H1 (cell line): Measurements from ENCODE around the gene ANKRD6.

Source experiments
- ATF3 ChIP-seq: IDR thresholded peaks from 2 replicates; pipeline ENCODE4 v1.6.1; 2011; ENCODE audit warnings: low read depth, mild to moderate bottlenecking, low read length; ENCODE audit not compliant: insufficient read depth
- CTCF ChIP-seq, 3 experiments: IDR thresholded peaks; 1 replicate in 2 of 3; 2 replicates in 1 of 3; pipeline versions ENCODE4 v1.5.1 to v1.6.1; 2011; ENCODE audit warnings: low read length in 3 of 3, mild to moderate bottlenecking in 3 of 3, inconsistent platforms in 2 of 3, low read depth in 1 of 3, moderate library complexity in 1 of 3; ENCODE audit not compliant: insufficient read depth in 1 of 3; ENCODE audit errors: control extremely low read depth in 1 of 3
- E2F6 ChIP-seq: IDR thresholded peaks from 2 replicates; pipeline ENCODE4 v1.6.1; 2012; ENCODE audit warnings: inconsistent platforms
- EP300 ChIP-seq, 2 experiments: IDR thresholded peaks; 1 replicate in 1 of 2; 2 replicates in 1 of 2; pipeline ENCODE4 v1.6.1; 2011 to 2012; ENCODE audit warnings: low read depth in 2 of 2, low read length in 2 of 2, mild to moderate bottlenecking in 2 of 2, borderline replicate concordance in 1 of 2, inconsistent platforms in 1 of 2, moderate library complexity in 1 of 2
- HDAC2 ChIP-seq, 2 experiments: fragments of 300-600 bp in 1 of 2; sonication (generic) in 1 of 2; IDR thresholded peaks; 2 replicates each; pipeline ENCODE4 v1.6.1; 2011 to 2012; ENCODE audit warnings: low read depth in 2 of 2, low read length in 2 of 2, mild to moderate bottlenecking in 2 of 2, moderate library complexity in 2 of 2, borderline replicate concordance in 1 of 2, inconsistent platforms in 1 of 2
- HDAC6 ChIP-seq: IDR thresholded peaks from one replicate; pipeline ENCODE4 v1.7.1; 2012; ENCODE audit warnings: low read depth, mild to moderate bottlenecking, inconsistent platforms, low read length, moderate library complexity
- KDM5A ChIP-seq: fragments of 200-600 bp; IDR thresholded peaks from 2 replicates; pipeline ENCODE4 v1.7.1; 2012; ENCODE audit warnings: mild to moderate bottlenecking, low read length, inconsistent platforms, mixed read lengths
- POLR2A ChIP-seq, 2 experiments: IDR thresholded peaks; 1 replicate in 1 of 2; 2 replicates in 1 of 2; pipeline ENCODE4 v1.6.1; 2011; ENCODE audit warnings: low read depth in 2 of 2, low read length in 2 of 2, mild to moderate bottlenecking in 2 of 2; ENCODE audit errors: control extremely low read depth in 1 of 2
- POLR2AphosphoS5 ChIP-seq: IDR thresholded peaks from 2 replicates; pipeline ENCODE4 v1.6.1; 2011; ENCODE audit warnings: low read depth, low read length
- RNF2 ChIP-seq: fragments of 200-900, 300-1000 bp; sonication (generic); IDR thresholded peaks from 2 replicates; pipeline ENCODE4 v1.7.1; 2016; ENCODE audit warnings: borderline replicate concordance, low read depth, mild to moderate bottlenecking, antibody characterized with exemption, low read length; ENCODE audit not compliant: poor library complexity, severe bottlenecking; ENCODE audit errors: missing control alignments
- SAP30 ChIP-seq: fragments of 300-600 bp; sonication (generic); IDR thresholded peaks from 2 replicates; pipeline ENCODE4 v1.7.1; 2012; ENCODE audit warnings: low read length, moderate library complexity, mild to moderate bottlenecking, inconsistent platforms; ENCODE audit not compliant: insufficient read depth, insufficient replicate concordance
- SRF ChIP-seq: IDR thresholded peaks from 2 replicates; pipeline ENCODE4 v1.6.1; 2011; ENCODE audit warnings: mild to moderate bottlenecking, low read depth, low read length, moderate library complexity
- YY1 ChIP-seq: IDR thresholded peaks from 2 replicates; pipeline ENCODE4 v1.6.1; 2011; ENCODE audit warnings: low read depth, mild to moderate bottlenecking, low read length
- ZNF274 ChIP-seq: IDR thresholded peaks from 2 replicates; pipeline ENCODE4 v1.7.0; 2012; ENCODE audit warnings: low read length, borderline replicate concordance; ENCODE audit errors: extremely low read depth

- TF ChIP-seq YY1 (no peak), CTCF (IDR thresholded peaks at IDR 0.05; ENCODE audit: control extremely low read depth in 1 of 3, insufficient read depth in 1 of 3, low read depth in 1 of 3, low read length in 3 of 3) (no peak), SRF (no peak), ATF3 (no peak), E2F6 (no peak), ZNF274 (no peak), EP300 (IDR thresholded peaks at IDR 0.05; ENCODE audit: borderline replicate concordance in 1 of 2, low read depth in 2 of 2, low read length in 2 of 2) (no peak), POLR2AphosphoS5 (no peak), KDM5A (no peak), HDAC6 (no peak), HDAC2 (IDR thresholded peaks at IDR 0.05; ENCODE audit: borderline replicate concordance in 1 of 2, low read depth in 2 of 2, low read length in 2 of 2) (no peak), POLR2A (IDR thresholded peaks at IDR 0.05; ENCODE audit: control extremely low read depth in 1 of 2, low read depth in 2 of 2, low read length in 2 of 2) (no peak), SAP30 (no peak), RNF2 (no peak)
Observed at GRCh38 chr6:89438248-89438647, 5.3 kb downstream of the ANKRD6 start.
